SK-N-SH (cell line): ENCODE data around the gene AACS. TPM values are rescaled to one million over a fixed set of nuclear protein-coding genes. Genes with fewer than 3 reads are reported as not detected.

Experiments
- CTCF ChIA-PET: fragments of 300-600, 350-600 bp; formaldehyde crosslinking; extraction: SDS; loops from one replicate; lab custom pipeline; 2021; lab: Yijun Ruan, JAX
- POLR2A ChIA-PET: fragments of 350-600 bp; sonication (Branson Sonifier 250); formaldehyde crosslinking; extraction: SDS; loops from one replicate; lab custom pipeline; 2020; ENCODE audit warnings: antibody characterized with exemption, inconsistent platforms; lab: Yijun Ruan, JAX
- DNase-seq: peaks from one replicate; pipeline ENCODE4 v3.0.0; 2012
- H2AFZ ChIP-seq: fragments of 200-600 bp; sonication (generic); 2 replicates; pipeline ENCODE4 v1.8.1; 2016; ENCODE audit warnings: antibody characterized with exemption, mild to moderate bottlenecking, low read depth
- H3F3A ChIP-seq: fragments of 200-600 bp; sonication (generic); replicated peaks from 2 replicates; pipeline ENCODE3; 2016; ENCODE audit warnings: antibody characterized with exemption, mild to moderate bottlenecking; ENCODE audit not compliant: insufficient read depth
- H3K27ac ChIP-seq, 2 experiments: fragments of 200-500 bp in 1 of 2; fragments of 200-600 bp in 1 of 2; sonication (Bioruptor generic) in 1 of 2; sonication (generic), shearing (Covaris generic) in 1 of 2; 2 replicates each; pipeline versions ENCODE4 v1.5.1 to v1.6.1; 2014 to 2016; ENCODE audit warnings: low read depth in 2 of 2, inconsistent platforms in 1 of 2, low read length in 1 of 2, mild to moderate bottlenecking in 1 of 2, mixed read lengths in 1 of 2
- H3K27me3 ChIP-seq: fragments of 200-600 bp; sonication (generic), shearing (Covaris generic); 2 replicates; pipeline ENCODE4 v1.6.1; 2016; ENCODE audit warnings: mixed run types; ENCODE audit not compliant: insufficient read depth
- H3K36me3 ChIP-seq, 2 experiments: fragments of 200-500 bp in 1 of 2; fragments of 200-600 bp in 1 of 2; sonication (Bioruptor generic) in 1 of 2; sonication (generic) in 1 of 2; replicated peaks in 1 of 2; 2 replicates each; pipeline versions ENCODE3 to v1.5.1; 2014 to 2016; ENCODE audit warnings: low read length in 1 of 2, mild to moderate bottlenecking in 1 of 2; ENCODE audit not compliant: insufficient read depth in 2 of 2, control insufficient read depth in 1 of 2
- H3K4me1 ChIP-seq, 2 experiments: fragments of 200-500 bp in 1 of 2; fragments of 200-600 bp in 1 of 2; sonication (Bioruptor generic) in 1 of 2; sonication (generic), shearing (Covaris generic) in 1 of 2; 2 replicates each; pipeline versions ENCODE4 v1.5.1 to v1.6.1; 2014 to 2016; ENCODE audit warnings: low read depth in 1 of 2, low read length in 1 of 2, mixed run types in 1 of 2; ENCODE audit not compliant: insufficient read depth in 2 of 2, control insufficient read depth in 1 of 2
- H3K4me2 ChIP-seq: fragments of 200-600 bp; sonication (generic), shearing (Covaris generic); 2 replicates; pipeline ENCODE4 v1.6.1; 2017; ENCODE audit warnings: mixed run types
- H3K4me3 ChIP-seq, 2 experiments: fragments of 200-500 bp in 1 of 2; fragments of 200-600 bp in 1 of 2; sonication (Bioruptor generic) in 1 of 2; sonication (generic), shearing (Covaris generic) in 1 of 2; 2 replicates each; pipeline versions ENCODE4 v1.5.1 to v1.8.1; 2014 to 2016; ENCODE audit warnings: low read depth in 2 of 2, inconsistent platforms in 1 of 2, low read length in 1 of 2, mild to moderate bottlenecking in 1 of 2, mixed read lengths in 1 of 2, moderate library complexity in 1 of 2
- H3K79me2 ChIP-seq: fragments of 200-600 bp; sonication (generic); 2 replicates; pipeline ENCODE4 v1.8.1; 2017; ENCODE audit warnings: mild to moderate bottlenecking; ENCODE audit not compliant: insufficient read depth
- H3K9ac ChIP-seq: fragments of 200-600 bp; sonication (generic); 2 replicates; pipeline ENCODE4 v1.6.1; 2017; ENCODE audit warnings: mixed run types
- H3K9me2 ChIP-seq: fragments of 200-600 bp; sonication (generic); 2 replicates; pipeline ENCODE4 v1.6.1; 2017; ENCODE audit warnings: mixed run types
- H3K9me3 ChIP-seq: fragments of 200-600 bp; sonication (generic); 2 replicates; pipeline ENCODE4 v1.6.1; 2017; ENCODE audit warnings: mixed run types, mild to moderate bottlenecking, moderate library complexity
- H4K20me1 ChIP-seq: fragments of 200-600 bp; sonication (generic); 2 replicates; pipeline ENCODE4 v1.6.1; 2017; ENCODE audit warnings: mild to moderate bottlenecking, mixed run types; ENCODE audit not compliant: insufficient read depth
- CTCF ChIP-seq: fragments of 200-600 bp; sonication (generic); IDR thresholded peaks from 2 replicates; pipeline ENCODE4 v1.6.1; 2017; ENCODE audit warnings: antibody characterized with exemption, mild to moderate bottlenecking, moderate library complexity
- EP300 ChIP-seq, 2 experiments: IDR thresholded peaks; 2 replicates each; pipeline versions ENCODE4 v1.4.0 to v1.6.1; 2012; ENCODE audit warnings: borderline replicate concordance in 1 of 2, low read depth in 1 of 2, low read length in 1 of 2
- EZH2phosphoT487 ChIP-seq: fragments of 200-600 bp; sonication (generic); IDR thresholded peaks from 2 replicates; pipeline ENCODE4 v1.6.1; 2017; ENCODE audit warnings: low read depth, mixed run types, mild to moderate bottlenecking, antibody characterized with exemption, moderate library complexity, borderline replicate concordance
- FOSL2 ChIP-seq: IDR thresholded peaks from 2 replicates; pipeline ENCODE4 v1.4.0; 2012; ENCODE audit warnings: low read depth, mild to moderate bottlenecking, moderate library complexity, borderline replicate concordance
- FOXJ3 ChIP-seq: sonication (generic); formaldehyde crosslinking; IDR thresholded peaks from 2 replicates; pipeline ENCODE4 v1.5.1; 2020; ENCODE audit warnings: mild to moderate bottlenecking, missing genetic modification reagents
- FOXM1 ChIP-seq: IDR thresholded peaks from 2 replicates; pipeline ENCODE4 v1.4.0; 2012; ENCODE audit warnings: low read depth, mild to moderate bottlenecking
- IRF3 ChIP-seq: fragments of 150-350 bp; IDR thresholded peaks from 2 replicates; pipeline ENCODE4 v1.6.1; 2016; ENCODE audit warnings: mild to moderate bottlenecking, low read depth, low read length
- JUND ChIP-seq: IDR thresholded peaks from 2 replicates; pipeline ENCODE4 v1.4.0; 2012
- NRF1 ChIP-seq: IDR thresholded peaks from 2 replicates; pipeline ENCODE4 v1.6.1; 2012; ENCODE audit warnings: low read depth, mild to moderate bottlenecking, low read length
- POLR2AphosphoS5 ChIP-seq: IDR thresholded peaks from 2 replicates; pipeline ENCODE4 v1.6.1; 2012; ENCODE audit warnings: low read depth, low read length
- RFX5 ChIP-seq: IDR thresholded peaks from 2 replicates; pipeline ENCODE4 v1.6.1; 2012; ENCODE audit warnings: mild to moderate bottlenecking, improper control_type of control experiment, low read length
- RXRA ChIP-seq: IDR thresholded peaks from 2 replicates; pipeline ENCODE4 v1.4.0; 2012; ENCODE audit warnings: low read depth, mild to moderate bottlenecking, borderline replicate concordance
- TAF1 ChIP-seq: IDR thresholded peaks from 2 replicates; pipeline ENCODE4 v1.6.1; 2012; ENCODE audit warnings: low read depth, mild to moderate bottlenecking, low read length, moderate library complexity, borderline replicate concordance
- TCF12 ChIP-seq: IDR thresholded peaks from 2 replicates; pipeline ENCODE4 v1.4.0; 2012
- USF2 ChIP-seq: fragments of 150-350 bp; IDR thresholded peaks from 2 replicates; pipeline ENCODE4 v1.6.1; 2017; ENCODE audit warnings: antibody characterized with exemption, low read length, low read depth, borderline replicate concordance
- WGBS: methylation state at CpG from one replicate; pipeline ENCODE4 v1.1.6; 2017; ENCODE audit warnings: low lambda C conversion rate; 5-methylcytosine and 5-hydroxymethylcytosine counted together
- polyA plus RNA-seq, 3 experiments: library from polyadenylated mRNA; depleted of rRNA; stranded (reverse); fragments of >200 nt; gene quantifications; 2 replicates each; pipeline ENCODE4 v1.2.3, GENCODE V29; 2012
- TF ChIP-seq, protein P1 (sequence below): IDR thresholded peaks from 2 replicates; pipeline ENCODE4 v1.6.1; 2012; ENCODE audit warnings: mild to moderate bottlenecking, low read depth, low read length, moderate library complexity

Gene AACS
- polyA plus RNA-seq, 1 of the 3 experiments (the other 2 are of a cell fraction) = 17.3 TPM

DNA sequence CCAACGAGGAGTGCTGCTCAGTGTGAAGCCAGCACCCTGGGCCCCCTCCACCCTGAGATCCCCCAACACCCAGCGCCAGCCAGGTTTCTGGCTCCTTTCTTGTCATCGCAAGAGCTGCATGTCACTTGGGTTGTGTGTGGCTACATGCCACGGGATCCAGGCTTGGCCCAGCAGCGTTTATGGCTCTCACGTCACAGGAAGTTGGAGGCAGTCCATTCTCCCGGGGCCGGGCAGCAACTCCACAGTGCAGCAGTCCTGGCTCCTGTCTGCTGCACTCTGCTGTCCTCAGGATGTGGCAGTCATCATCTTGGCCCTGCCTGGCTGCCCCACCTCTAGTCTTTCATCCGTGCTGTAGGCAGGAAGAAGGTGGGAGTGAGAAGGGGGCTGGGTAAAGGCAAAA is 78.3 kb downstream of the AACS start:
- Histone ChIP-seq H3K4me2 (no peak overlapping the region), H3K9me2 (no peaks in the 10 kb centered on the region), H3K79me2 (no peaks in the 10 kb centered on the region), H3K4me1 (peaks cover 12% of the 10 kb centered on the region in 2 experiments; a peak in 2 of 4 replicates), H3K4me3 (no peak overlapping the region), H3K9ac (no peak overlapping the region), H3K27me3 (no peaks in the 10 kb centered on the region), H3F3A (peaks cover 17% of the 10 kb centered on the region), H4K20me1 (no peaks in the 10 kb centered on the region), H3K36me3 (no peaks in the 10 kb centered on the region), H3K27ac (no peak overlapping the region), H3K9me3 (no peaks in the 10 kb centered on the region), H2AFZ (no peak overlapping the region)
- WGBS = 28% methylated on average over 6 of the region's 9 CpGs
- POLR2A ChIA-PET = no interaction called here
- TF ChIP-seq CTCF (no peak), TAF1 (no peak), RXRA (no peak), FOXM1 (no peak), JUND (no peak), EP300 (IDR thresholded peaks at IDR 0.05; ENCODE audit: borderline replicate concordance in 1 of 2, low read depth in 1 of 2, low read length in 1 of 2) (no peak), TCF12 (no peak)
- peak; percentile 49 for DNase-seq
- CTCF ChIA-PET = no interaction called here

GRCh38 chr12:125145196-125145595 is 80.0 kb downstream of the AACS start:
- no peak for DNase-seq
- no peaks in the 10 kb centered on the region for H3K9me3 ChIP-seq
- H3K4me3 ChIP-seq = no peak overlapping the region
- no peak overlapping the region for H3K4me2 ChIP-seq
- ChIA-PET CTCF (interaction anchor here (1.0 kb wide), 1 partner anchor 69 kb away, joined by 3 read pairs; no protein-coding TSS in a partner anchor), POLR2A (no interaction called here)
- no peaks in the 10 kb centered on the region for H4K20me1 ChIP-seq
- no peaks in the 10 kb centered on the region for H3K79me2 ChIP-seq
- no peak overlapping the region for H3K27ac ChIP-seq
- peaks cover 11% of the 10 kb centered on the region for H3F3A ChIP-seq
- WGBS = 84% methylated on average over 10 of the region's 12 CpGs
- no peak overlapping the region for H2AFZ ChIP-seq
- no peaks in the 10 kb centered on the region for H3K9me2 ChIP-seq
- no peak overlapping the region for H3K9ac ChIP-seq
- no peaks in the 10 kb centered on the region for H3K27me3 ChIP-seq
- peaks cover 10 to 12% of the 10 kb centered on the region in 2 experiments; a peak in 2 of 4 replicates for H3K4me1 ChIP-seq
- H3K36me3 ChIP-seq = no peaks in the 10 kb centered on the region
- TF ChIP-seq TAF1 = no peak
- TF ChIP-seq FOSL2 = no peak
- no peak for TF ChIP-seq IRF3
- no peak for TF ChIP-seq POLR2AphosphoS5
- no peak for TF ChIP-seq FOXM1
- TF ChIP-seq EZH2phosphoT487 = no peak
- TF ChIP-seq RFX5 = no peak
- TF ChIP-seq CTCF = no peak
- TF ChIP-seq FOXJ3 = no peak
- TF ChIP-seq NRF1 = no peak
- TF ChIP-seq, protein P1, sequence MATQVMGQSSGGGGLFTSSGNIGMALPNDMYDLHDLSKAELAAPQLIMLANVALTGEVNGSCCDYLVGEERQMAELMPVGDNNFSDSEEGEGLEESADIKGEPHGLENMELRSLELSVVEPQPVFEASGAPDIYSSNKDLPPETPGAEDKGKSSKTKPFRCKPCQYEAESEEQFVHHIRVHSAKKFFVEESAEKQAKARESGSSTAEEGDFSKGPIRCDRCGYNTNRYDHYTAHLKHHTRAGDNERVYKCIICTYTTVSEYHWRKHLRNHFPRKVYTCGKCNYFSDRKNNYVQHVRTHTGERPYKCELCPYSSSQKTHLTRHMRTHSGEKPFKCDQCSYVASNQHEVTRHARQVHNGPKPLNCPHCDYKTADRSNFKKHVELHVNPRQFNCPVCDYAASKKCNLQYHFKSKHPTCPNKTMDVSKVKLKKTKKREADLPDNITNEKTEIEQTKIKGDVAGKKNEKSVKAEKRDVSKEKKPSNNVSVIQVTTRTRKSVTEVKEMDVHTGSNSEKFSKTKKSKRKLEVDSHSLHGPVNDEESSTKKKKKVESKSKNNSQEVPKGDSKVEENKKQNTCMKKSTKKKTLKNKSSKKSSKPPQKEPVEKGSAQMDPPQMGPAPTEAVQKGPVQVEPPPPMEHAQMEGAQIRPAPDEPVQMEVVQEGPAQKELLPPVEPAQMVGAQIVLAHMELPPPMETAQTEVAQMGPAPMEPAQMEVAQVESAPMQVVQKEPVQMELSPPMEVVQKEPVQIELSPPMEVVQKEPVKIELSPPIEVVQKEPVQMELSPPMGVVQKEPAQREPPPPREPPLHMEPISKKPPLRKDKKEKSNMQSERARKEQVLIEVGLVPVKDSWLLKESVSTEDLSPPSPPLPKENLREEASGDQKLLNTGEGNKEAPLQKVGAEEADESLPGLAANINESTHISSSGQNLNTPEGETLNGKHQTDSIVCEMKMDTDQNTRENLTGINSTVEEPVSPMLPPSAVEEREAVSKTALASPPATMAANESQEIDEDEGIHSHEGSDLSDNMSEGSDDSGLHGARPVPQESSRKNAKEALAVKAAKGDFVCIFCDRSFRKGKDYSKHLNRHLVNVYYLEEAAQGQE = no peak
- TF ChIP-seq EP300 (IDR thresholded peaks at IDR 0.05; ENCODE audit: borderline replicate concordance in 1 of 2, low read depth in 1 of 2, low read length in 1 of 2) = no peak
- no peak for TF ChIP-seq USF2
